Ovary (tissue), 3 donors: ENCODE data around the gene NAV2.

Experiments
- POLR2A ChIP-seq: fragments of 450-650 bp; IDR thresholded peaks from one replicate; pipeline ENCODE4 v1.6.1; 2017; ENCODE audit warnings: antibody characterized with exemption, mild to moderate bottlenecking, moderate library complexity
- TF ChIP-seq, protein P1 (sequence below), 3 donors: fragments of 450-650 bp in 2 of 3; fragments of 200-600 bp in 1 of 3; IDR thresholded peaks; one replicate each; pipeline versions ENCODE4 v1.5.1 to v1.8.0; 2016 to 2022; ENCODE audit warnings: antibody characterized with exemption in 3 of 3, mild to moderate bottlenecking in 1 of 3
- donor health status: DM: no; HTN: no; CAD: no.

GRCh38 chr11:19789245-19789644, 76.6 kb downstream of the NAV2 start:
- TF ChIP-seq, protein P1, sequence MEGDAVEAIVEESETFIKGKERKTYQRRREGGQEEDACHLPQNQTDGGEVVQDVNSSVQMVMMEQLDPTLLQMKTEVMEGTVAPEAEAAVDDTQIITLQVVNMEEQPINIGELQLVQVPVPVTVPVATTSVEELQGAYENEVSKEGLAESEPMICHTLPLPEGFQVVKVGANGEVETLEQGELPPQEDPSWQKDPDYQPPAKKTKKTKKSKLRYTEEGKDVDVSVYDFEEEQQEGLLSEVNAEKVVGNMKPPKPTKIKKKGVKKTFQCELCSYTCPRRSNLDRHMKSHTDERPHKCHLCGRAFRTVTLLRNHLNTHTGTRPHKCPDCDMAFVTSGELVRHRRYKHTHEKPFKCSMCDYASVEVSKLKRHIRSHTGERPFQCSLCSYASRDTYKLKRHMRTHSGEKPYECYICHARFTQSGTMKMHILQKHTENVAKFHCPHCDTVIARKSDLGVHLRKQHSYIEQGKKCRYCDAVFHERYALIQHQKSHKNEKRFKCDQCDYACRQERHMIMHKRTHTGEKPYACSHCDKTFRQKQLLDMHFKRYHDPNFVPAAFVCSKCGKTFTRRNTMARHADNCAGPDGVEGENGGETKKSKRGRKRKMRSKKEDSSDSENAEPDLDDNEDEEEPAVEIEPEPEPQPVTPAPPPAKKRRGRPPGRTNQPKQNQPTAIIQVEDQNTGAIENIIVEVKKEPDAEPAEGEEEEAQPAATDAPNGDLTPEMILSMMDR (IDR thresholded peaks at IDR 0.05) = no peak
- no peak for TF ChIP-seq POLR2A
